HL-60 (cell line): ENCODE results near the gene MYH11.

Experiments used
- CTCF ChIP-seq: IDR thresholded peaks from one replicate; pipeline ENCODE4 v1.5.1; 2011; ENCODE audit warnings: low read length, control low read depth, inconsistent platforms; ENCODE audit not compliant: insufficient read depth
- GABPA ChIP-seq: IDR thresholded peaks from 2 replicates; pipeline ENCODE4 v1.6.1; 2012; ENCODE audit warnings: low read depth
- POLR2AphosphoS5 ChIP-seq: IDR thresholded peaks from 2 replicates; pipeline ENCODE4 v1.6.1; 2012; ENCODE audit warnings: low read depth
- SPI1 ChIP-seq: IDR thresholded peaks from 2 replicates; pipeline ENCODE4 v1.6.1; 2012; ENCODE audit warnings: low read depth, mild to moderate bottlenecking, borderline replicate concordance
- TF ChIP-seq, protein P1 (sequence below): IDR thresholded peaks from 2 replicates; pipeline ENCODE4 v1.6.1; 2012; ENCODE audit warnings: low read depth; ENCODE audit not compliant: insufficient replicate concordance

GRCh38 chr16:15759070-15759469 is 97.8 kb downstream of the MYH11 start:
- TF ChIP-seq CTCF (no peak), GABPA (no peak), POLR2AphosphoS5 (no peak), SPI1 (no peak)
- TF ChIP-seq, protein P1, sequence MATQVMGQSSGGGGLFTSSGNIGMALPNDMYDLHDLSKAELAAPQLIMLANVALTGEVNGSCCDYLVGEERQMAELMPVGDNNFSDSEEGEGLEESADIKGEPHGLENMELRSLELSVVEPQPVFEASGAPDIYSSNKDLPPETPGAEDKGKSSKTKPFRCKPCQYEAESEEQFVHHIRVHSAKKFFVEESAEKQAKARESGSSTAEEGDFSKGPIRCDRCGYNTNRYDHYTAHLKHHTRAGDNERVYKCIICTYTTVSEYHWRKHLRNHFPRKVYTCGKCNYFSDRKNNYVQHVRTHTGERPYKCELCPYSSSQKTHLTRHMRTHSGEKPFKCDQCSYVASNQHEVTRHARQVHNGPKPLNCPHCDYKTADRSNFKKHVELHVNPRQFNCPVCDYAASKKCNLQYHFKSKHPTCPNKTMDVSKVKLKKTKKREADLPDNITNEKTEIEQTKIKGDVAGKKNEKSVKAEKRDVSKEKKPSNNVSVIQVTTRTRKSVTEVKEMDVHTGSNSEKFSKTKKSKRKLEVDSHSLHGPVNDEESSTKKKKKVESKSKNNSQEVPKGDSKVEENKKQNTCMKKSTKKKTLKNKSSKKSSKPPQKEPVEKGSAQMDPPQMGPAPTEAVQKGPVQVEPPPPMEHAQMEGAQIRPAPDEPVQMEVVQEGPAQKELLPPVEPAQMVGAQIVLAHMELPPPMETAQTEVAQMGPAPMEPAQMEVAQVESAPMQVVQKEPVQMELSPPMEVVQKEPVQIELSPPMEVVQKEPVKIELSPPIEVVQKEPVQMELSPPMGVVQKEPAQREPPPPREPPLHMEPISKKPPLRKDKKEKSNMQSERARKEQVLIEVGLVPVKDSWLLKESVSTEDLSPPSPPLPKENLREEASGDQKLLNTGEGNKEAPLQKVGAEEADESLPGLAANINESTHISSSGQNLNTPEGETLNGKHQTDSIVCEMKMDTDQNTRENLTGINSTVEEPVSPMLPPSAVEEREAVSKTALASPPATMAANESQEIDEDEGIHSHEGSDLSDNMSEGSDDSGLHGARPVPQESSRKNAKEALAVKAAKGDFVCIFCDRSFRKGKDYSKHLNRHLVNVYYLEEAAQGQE, result no peak
